GM21360 (cell line): ENCODE results near the gene ATF7.
"Not testable (repeated sequence)": the region's sequence is repeated elsewhere in the genome, so short reads cannot be mapped to it uniquely, and the experiment has no call there.

Source experiments
- ATAC-seq: cut with Tn5 transposase; IDR thresholded peaks from one replicate; pipeline ENCODE4 v1.9.1; 2021; ENCODE audit warnings: mild to moderate bottlenecking, moderate library complexity; ENCODE audit not compliant: unreplicated experiment

The ATF7 gene

DNA sequence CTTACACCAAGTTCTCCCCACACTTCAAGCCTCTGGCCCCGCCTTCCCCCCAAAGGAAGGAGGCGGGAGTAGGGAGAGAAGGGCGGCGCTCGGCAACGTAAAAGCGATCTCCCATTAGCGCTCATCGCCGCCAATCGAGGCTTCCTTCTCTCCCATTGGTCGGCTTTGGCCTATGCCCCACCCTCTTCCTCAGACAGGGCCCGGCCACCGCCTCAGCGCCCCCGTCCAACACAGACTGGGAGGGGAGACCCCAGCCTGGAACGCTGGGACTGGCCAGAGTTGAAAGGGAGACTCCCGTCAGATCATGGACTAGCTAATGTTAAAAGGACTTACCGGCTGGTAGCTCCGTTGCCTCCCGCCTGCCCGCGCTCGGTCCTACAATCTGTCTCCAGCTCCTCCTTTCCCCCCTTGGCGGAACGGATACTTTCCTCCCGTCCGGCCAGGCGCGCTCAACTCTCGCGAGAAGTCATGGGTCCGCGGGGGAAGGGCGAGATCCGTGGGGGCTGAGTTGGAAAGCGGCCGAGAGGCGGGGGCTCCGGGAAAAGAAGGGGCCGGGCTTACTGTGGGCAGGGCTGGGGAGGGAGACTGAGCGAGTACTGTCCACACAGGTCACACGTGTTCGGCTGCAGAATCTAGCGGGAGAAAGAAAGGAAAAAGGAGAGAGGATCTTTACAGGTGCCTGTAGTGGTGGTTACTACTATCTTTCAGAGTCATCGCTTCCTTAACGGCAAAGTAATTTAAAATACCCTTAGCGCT, at the start of gene ATF7:
ATF7 (minus strand) TSS at position 437 of the 756 bp plus-strand sequence. CDS start 25,382 bp downstream, outside the sequence.
- peak; percentile 92 for ATAC-seq

DNA sequence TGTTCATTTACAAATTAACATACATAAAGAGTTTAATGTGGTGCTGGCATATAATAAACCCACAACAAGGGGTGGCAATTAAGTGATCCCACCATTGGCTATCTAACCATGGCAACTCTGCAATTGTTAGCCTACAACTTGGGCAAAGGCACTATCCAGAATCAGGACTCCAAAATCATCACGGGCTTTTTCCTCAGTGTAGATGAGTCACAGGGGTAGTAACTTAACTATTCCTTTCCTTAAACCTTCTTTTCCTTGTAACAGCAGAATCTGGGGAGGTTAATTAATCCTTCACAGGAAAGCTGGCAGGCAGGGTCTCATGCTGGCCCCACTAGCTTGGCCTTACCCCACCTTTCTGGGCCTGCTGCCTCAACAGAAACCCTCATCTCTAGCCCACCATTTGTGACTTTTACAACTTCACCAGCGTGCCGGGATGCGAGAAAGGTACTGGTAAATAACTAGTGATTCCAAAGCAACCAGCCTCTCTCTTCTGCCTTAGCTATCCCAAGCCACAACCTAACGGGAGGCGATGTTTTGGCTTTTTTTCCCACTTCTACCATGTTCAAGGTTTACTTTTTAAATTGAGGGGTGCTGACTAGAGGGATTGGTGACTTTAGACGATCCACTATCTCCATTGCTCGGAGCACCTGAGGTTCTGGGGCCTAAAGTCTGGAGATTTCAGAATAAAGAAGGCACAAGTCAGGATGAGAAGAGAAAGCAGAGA, 49.0 kb upstream of the ATF7 start:
- ATAC-seq: no peak

DNA sequence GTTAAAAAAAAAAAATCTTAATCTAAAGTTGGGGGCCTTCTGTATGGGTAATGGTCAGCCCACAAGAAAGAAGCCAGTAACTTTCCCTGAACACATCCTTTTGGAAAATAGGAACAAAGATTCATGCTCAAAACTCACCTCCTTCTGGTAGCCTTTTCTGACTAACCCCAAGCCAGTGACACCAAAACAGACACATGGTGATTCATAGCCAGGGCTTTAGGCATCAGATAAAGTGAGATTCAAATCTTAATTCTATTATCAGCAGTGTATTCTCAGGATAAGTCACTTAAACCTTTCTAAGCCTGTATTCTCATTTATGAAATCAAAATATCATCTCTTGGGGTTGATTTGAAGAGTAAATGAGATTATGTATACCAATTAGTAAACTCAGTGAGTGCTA, 44.8 kb upstream of the ATF7 start:
- ATAC-seq: no peak

DNA sequence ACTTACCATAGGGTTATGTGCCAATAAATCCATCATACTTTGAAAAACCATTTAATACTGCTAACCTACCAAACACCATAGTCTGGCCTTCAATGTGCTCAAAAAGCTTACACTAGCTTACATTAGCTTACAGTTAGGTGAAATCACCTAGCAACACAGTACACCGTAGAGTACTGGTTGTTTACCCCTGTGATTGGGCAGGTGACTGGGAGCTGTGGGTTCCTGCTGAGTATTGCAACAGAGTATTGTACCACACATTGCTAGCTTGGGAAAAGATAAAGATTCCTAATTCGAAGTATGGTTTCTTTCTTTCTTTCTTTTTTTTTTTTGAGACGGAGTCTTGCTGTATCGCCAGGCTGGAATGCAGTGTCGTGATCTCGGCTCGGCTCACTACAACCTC, 44.1 kb upstream of the ATF7 start:
- no peak for ATAC-seq

DNA sequence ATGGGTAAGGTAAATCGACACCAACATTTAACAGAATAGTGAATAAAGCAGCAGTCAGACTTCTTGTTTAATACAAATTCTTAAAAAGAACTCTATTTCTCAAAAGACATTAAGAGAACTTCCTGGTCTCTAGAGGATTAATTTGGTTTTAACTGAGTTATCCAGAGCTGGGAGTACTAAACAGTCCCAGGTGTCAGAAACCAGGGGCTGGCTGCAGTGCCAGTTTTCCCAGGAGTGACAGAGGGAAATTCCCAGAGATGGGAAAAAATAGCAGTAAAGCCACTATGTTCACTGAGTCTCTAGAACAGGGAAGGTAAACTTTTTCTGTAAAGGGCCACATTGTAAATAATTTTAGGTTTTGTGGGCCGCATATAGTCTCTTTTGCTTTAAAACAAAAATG, 40.9 kb upstream of the ATF7 start:
- no peak for ATAC-seq

DNA sequence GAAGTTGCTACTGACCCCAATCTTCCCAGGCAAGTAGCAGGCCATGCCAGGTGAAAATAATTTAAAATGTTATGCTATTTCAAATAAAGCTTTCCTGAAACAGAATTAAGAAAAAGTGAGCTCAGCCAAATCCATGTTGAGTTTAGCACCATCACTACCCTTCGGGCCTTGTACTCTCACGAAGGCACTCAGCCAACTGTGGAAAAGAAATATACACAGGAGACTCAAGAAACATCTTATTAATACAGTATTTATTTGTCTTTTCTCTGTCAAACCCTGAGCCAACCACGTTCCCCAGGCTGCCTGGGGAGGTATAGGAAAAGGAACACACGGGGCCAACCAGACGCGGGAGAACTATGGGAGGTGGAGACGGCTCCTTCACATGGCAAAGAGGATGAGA, 38.8 kb upstream of the ATF7 start:
- ATAC-seq: no peak

DNA sequence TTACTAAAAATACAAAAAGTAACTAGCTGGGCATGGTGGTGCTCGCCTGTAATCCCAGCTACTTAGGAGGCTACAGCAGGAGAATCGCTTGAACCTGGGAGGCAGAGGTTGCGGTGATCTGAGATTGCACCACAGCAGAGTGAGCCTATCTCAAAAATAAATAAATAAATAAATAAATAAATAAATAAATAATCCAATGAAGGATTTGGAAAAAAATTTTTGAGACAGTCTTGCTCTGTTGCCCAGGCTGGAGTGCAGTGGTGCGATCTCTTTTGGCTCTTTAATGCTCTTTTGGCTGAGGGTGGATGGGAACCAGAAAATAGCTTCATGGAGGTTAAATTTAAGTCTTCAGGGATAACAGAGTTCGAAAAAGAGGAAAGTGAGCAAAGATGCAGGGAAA, 38.0 kb upstream of the ATF7 start:
- ATAC-seq: no peak

DNA sequence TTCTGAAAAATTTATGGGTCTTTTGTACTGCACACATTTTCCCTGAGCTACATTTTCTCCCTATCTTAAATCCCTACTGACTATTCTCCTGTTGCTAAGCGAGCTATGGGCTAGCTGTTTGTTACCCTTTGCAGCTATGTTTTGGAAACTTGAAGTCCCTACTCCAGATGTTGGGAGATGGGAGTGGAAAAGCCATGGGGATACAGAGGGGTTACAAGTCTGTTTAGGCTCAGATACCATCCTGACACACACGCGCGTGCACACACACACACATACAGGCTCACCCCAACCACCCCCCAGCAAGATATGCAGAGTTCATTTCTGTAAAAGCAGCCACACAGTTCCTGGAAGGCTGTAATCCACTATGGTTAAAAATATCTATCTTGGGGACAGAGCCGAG, 33.9 kb upstream of the ATF7 start:
- ATAC-seq: no peak

DNA sequence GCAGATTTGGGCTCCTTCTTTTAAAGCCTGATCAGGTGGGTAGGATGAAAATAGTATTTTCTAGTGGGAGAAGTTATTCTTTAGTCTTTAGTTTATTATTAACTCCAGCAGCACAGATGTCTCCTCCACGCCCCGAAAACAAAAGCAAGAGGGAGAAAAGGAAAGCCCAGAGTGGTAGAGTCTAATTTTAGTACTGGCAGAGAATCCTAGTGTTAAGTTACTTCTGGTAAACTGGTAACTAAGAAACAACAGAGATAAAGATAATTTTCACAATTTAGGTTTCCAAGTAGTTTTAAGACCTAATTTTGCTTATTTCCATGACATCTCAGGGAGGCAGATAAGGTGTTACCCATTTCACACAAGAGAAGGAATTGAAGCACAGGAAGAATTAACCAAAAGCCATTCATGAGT, 33.4 kb upstream of the ATF7 start:
- ATAC-seq: no peak

DNA sequence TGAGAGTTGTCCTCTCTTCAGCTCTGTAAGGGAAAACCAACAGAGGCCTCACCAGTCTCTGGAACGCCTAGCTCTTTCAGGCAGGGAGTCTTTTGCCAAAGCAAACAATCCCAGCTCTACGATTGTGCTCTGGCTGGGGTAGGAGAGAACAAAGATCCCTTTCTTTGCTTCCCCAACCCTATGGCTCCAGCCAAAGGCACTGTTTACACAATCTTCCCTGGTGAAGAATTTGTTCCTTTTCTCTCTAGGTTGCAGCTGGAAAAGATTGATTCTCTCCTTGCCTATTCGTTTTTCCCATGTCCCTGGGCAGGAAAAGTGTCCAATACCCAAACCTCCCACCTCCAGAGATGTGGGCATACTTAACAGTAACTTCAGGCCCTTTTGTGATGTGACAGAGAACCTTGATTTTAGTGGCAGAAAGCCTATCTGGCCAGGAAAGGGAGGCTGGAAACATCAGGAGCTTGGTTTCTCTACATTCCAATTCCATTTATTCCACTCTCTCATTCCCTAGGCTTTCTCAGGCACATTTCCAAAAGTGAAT, 32.9 kb upstream of the ATF7 start:
- no peak for ATAC-seq

DNA sequence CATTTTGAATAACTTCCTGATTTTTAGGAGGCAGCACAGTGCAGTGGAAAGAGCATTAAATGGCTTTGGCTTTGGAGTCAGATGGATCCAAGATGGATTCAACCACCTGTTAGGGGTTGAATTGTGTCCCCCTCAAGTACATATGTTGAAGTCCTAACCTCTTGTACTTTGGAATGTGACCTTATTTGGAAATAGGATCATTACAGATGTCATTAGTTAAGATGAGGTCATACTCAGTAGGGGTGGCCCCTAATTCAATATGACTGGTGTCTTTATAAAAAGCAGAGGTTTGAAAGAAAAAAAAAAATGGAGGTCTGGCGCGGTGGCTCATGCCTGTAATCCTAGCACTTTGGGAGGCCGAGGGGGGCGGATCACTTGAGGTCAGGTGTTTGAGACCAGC, 30.9 kb upstream of the ATF7 start:
- no peak for ATAC-seq

DNA sequence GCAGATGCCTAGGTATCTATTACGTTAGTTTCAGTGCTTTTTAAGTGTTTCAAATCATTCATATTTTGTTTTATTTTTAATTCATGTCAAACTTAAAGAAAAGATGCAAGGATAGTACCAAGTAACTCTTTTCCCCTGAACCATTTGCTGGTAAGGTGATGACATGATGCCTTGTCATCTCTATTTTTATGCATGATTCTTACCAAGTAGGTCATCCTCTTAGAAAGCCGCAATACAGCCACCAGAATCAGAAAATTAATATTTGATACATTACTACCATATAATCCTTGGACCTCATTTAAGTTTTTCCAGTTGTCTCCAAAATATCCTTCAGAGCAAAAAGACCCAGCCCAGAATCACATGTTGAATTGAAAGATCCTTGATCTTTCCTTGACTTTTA, 27.4 kb upstream of the ATF7 start:
- ATAC-seq: no peak

DNA sequence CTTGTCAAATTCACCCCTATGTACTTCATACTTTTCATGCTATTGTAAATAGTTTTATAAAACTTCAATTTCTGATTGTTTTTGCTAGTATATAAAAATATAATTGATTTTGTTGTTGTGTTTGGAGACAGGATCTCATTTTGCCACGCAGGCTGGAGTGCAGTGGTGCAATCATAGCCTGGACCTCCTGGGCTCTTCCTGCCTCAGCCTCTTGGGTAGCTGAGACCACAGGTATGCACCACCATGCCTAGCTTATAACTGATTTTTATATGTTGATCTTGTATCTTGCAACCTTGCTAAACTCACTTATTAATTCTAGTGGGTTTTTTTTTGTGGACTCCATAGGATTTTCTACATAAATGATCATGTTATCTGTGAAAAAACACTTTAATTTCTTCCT, 26.2 kb upstream of the ATF7 start:
- no peak for ATAC-seq

DNA sequence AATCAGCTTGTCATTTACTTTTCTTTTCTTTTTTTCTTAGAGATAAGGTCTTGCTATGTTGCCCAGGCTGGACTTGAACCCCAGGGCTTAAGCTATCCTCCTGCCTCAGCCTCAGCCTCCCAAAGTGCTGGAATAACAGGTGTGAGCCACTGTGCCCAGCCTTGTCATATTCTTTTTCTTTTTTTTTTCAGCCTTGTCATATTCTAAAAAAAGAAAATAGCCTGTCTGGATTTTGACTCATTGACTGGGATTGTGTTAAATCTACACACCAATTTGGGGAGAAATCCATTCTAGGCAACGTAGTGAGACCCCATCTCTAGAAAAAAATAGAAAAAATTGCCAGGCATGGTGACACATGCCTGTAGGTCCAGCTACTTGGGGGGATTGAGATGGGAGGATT, 25.6 kb upstream of the ATF7 start:
- no peak for ATAC-seq

DNA sequence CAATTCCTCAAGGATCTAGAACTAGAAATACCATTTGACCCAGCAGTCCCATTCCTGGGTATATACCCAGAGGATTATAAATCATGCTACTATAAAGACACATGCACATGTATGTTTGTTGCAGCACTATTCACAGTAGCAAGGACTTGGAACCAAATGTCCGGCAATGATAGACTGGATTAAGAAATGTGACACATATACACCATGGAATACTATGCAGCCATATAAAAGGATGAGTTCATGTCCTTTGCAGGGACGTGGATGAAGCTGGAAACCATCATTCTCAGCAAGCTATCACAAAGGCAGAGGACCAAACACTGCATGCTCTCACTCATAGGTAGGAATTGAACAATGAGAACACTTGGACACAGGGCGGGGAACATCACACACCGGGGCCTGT, 20.1 kb upstream of the ATF7 start:
- ATAC-seq: not testable (repeated sequence)

DNA sequence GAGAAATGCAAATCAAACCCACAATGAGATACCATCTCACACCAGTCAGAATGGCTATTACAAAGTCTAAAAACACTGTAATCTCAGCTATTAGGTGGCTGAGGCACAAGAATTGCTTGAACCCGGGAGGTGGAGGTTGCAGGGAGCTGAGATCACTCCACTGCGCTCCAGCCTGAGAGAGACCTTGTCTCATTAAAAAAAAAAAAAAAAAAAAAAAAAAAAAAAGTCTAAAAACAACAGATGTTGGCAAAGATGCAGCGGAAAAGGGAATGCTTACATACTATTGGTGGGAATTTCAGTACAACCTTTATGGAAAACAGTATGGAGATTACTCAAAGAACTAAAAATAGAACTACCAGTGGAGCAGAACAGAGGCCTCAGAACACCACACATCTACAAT, 19.0 kb upstream of the ATF7 start:
- ATAC-seq: no peak

DNA sequence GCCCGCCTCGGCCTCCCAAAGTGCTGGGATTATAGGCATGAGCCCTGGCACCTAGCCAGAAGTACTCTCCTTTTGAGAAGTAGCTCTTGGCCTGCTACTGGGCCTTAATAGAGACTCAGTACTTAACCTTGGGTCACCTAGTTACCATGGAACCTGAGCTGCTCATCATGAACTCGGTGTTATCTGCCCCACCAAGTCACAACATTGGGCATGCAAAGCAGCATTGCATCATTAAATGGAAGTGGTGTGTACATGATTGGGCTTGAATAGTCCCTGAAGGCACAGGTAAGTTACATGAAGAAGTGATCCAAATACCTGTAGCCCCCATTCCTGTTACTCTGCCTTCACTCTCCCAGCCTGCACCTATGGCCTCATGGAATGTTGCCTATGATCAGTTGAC, 18.0 kb upstream of the ATF7 start:
- ATAC-seq: no peak

DNA sequence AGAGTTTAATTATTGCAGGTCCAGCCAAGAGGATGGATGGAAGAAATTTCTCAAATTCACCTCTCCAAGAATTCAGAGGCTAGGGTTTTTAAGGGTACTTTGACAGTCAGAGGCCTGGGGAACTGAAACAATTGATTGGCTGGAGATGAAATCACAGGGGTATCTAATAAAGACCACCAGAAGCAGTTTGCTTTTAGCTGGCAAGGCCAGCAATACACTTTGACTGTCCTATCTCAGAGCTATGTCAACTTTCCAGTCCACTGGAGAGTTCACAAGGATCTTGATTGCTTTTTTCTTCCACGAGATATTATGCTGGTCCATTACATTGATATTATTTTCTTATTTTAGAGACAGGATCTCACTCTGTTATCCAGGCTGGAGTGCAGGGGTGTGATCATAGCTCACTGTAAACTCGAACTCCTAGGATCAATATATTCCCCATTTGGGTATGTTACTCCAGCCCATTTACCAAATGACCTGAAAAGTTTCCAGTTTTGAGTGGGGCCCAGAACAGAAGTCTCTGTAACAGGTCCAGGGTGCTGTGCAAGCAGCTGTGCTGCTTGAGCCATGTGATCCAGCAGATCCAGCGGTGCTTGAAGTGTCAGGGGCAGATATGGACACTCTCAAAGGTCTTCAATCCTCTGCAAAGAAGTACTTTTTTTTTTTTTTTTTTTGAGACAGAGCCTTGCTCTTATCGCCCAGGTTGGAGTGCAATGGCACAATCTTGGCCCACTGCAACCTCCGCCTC, 17.2 kb upstream of the ATF7 start:
- no peak for ATAC-seq

DNA sequence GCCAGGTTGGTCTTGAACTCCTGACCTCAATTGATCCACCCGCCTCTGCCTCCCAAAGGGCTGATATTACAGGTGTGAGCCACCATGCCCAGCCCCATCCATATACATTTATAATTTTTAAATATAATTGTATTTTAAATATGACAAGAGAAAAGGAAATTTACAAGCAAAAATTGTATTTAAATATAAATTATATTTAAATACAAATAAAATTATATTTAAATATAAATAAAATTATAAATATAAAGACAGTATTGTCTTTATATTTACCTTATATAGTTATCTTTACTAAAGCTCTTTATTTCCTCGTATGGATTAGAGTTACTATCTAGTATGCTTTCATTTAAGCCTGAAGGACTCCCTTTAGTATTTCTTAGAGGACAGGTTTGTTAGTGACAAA, 11.9 kb upstream of the ATF7 start:
- no peak for ATAC-seq

DNA sequence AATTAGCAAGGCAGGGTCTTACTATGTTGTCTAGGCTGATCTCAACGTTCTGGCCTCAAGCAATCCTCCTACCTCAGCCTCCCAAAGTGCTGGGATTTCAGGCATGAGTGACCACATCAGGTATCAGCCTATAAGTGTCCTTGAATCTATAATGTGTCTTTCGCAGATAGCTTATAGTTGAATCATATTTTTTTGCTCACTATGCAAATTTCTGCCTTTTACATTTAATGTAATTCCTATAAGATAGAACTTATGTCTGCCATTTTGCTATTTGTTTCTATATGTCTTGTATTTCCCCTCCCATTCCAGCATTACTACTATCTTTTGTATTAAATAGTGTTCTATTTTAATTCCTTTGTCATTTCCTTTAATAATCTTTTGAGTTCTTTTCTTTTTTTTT, 10.5 kb upstream of the ATF7 start:
- ATAC-seq: no peak

DNA sequence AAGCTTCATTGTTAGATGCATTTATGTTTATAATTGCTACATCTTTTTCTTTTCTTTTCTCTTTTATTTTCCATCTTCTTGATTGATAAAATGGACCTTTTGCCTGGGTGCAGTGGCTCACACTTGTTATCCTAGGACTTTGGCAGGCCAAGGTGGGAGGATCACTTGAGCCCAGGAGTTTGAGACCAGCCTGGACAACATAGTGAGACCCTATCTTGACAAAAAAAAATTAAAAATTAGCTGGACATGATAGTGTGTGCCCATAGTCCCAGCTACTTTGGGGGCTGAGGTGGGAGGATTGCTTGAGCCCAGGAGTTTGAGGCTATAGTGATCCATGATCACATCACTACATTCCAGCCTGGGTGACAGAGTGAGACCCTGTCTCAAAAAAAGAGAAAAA, 9.5 kb upstream of the ATF7 start:
- ATAC-seq: not testable (repeated sequence)

DNA sequence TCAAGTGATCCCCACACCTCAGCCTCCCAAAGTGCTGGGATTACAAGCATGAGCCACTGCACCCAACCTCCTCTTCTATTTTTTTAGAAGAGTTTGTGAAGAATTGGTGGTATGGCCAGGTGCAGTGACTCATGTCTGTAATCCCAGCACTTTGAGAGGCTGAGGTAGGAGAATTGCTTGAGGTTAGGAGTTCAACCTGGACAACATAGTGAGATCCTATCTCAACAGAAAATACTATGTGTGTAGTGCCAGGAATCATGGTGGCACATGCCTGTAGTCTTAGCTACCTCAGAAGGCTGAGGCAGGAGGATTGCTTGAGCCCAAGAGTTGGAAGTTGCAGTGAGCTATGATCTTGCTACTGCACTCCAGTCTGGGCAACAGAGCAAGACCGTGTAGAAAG, 5.5 kb upstream of the ATF7 start:
- ATAC-seq: no peak
